ENCODE data around the gene PRSS27.

DNA sequence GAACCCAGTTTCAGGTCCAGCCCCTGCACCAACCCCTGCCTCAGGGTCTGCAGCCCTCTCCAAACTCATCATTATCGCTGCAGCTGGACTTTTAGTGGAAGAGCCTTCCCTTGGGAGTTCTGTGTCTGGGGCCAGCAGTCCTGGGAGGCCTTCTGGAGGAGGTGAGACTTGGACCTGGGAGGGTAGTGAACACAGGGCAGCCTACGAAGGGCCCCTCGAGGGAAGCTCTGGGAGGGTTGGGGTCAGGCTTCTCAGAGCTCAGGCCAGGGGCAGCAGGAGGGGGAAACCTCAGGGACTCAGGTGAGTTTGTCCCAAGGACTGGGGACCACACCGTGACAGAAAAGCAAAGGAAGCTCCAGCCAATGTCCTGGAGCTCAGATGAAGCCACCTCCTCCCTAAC, 21.1 kb upstream of the PRSS27 start:
- TF ChIP-seq, protein P1, sequence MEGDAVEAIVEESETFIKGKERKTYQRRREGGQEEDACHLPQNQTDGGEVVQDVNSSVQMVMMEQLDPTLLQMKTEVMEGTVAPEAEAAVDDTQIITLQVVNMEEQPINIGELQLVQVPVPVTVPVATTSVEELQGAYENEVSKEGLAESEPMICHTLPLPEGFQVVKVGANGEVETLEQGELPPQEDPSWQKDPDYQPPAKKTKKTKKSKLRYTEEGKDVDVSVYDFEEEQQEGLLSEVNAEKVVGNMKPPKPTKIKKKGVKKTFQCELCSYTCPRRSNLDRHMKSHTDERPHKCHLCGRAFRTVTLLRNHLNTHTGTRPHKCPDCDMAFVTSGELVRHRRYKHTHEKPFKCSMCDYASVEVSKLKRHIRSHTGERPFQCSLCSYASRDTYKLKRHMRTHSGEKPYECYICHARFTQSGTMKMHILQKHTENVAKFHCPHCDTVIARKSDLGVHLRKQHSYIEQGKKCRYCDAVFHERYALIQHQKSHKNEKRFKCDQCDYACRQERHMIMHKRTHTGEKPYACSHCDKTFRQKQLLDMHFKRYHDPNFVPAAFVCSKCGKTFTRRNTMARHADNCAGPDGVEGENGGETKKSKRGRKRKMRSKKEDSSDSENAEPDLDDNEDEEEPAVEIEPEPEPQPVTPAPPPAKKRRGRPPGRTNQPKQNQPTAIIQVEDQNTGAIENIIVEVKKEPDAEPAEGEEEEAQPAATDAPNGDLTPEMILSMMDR (IDR thresholded peaks at IDR 0.05; ENCODE audit: extremely low read depth in 1 of 2, insufficient read depth in 1 of 2, low read depth in 1 of 2, low read length in 2 of 2) = no peak
- TF ChIP-seq POLR2AphosphoS5 (IDR thresholded peaks at IDR 0.05; ENCODE audit: insufficient read depth, low read depth, low read length) (no peak), EZH2 (IDR thresholded peaks at IDR 0.05; ENCODE audit: borderline replicate concordance, low read depth, low read length, severe bottlenecking) (no peak), GATA2 (IDR thresholded peaks at IDR 0.05; ENCODE audit: insufficient read depth, insufficient read length, low read depth, low read length) (no peak), POLR2A (IDR thresholded peaks at IDR 0.05; ENCODE audit: low read depth, low read length) (no peak), JUN (IDR thresholded peaks at IDR 0.05; ENCODE audit: borderline replicate concordance, insufficient read depth, insufficient read length, low read depth) (no peak), MYC (IDR thresholded peaks at IDR 0.05; ENCODE audit: low read depth, low read length) (no peak), FOS (IDR thresholded peaks at IDR 0.05; ENCODE audit: borderline replicate concordance, insufficient read depth, low read length) (no peak)
- TF ChIP-seq, protein P2, sequence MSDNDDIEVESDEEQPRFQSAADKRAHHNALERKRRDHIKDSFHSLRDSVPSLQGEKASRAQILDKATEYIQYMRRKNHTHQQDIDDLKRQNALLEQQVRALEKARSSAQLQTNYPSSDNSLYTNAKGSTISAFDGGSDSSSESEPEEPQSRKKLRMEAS (IDR thresholded peaks at IDR 0.05; ENCODE audit: insufficient read depth, insufficient read length) = no peak

Data from endothelial cell of umbilical vein (primary cell).